Fibroblast of gingiva (primary cell): Measurements from ENCODE around the gene ITGAV.

Source experiments
- DNase-seq: peaks from one replicate; pipeline ENCODE4 v3.0.0-alpha.2; 2011; ENCODE audit warnings: low read depth

ITGAV gene

DNA sequence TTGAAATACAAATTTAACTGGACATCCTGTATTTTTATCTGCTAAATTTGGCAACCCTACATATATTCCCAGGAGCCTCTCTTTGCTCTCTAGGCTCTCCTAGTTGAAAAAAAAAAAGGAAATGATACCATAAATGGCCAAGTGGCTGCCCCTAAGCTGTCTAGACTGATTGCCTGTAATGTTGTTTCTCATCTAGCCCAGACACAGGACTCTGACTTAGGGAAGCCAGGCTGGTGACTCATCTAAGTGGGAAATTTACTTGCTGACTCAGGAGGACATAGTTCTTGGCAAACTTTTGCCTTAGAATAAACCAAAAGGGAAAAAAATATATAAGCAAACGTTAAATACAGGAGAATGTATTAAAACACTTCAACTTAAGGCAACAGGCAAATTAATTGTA is 14.6 kb upstream of the ITGAV start:
- DNase-seq = peak; percentile 95

DNA sequence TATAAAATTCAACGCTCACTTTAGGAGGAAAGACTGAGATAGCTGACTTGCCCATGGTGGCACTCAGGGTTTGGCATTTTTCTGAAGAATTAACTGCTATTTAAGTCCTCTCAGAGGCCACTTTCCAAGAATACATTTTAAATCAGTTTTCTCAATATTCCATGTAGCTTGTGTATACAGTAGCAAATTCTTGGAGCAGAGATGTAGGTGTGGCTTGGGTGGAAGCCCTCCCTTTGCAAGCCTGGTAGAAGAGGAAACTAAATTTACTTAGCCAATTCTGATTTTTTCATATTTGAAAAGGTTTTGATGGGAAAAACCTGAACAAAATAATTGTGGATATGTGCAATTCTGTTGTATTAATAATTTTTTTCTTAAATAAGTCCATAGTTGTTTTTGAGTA is 14.0 kb upstream of the ITGAV start:
- DNase-seq = no peak

DNA sequence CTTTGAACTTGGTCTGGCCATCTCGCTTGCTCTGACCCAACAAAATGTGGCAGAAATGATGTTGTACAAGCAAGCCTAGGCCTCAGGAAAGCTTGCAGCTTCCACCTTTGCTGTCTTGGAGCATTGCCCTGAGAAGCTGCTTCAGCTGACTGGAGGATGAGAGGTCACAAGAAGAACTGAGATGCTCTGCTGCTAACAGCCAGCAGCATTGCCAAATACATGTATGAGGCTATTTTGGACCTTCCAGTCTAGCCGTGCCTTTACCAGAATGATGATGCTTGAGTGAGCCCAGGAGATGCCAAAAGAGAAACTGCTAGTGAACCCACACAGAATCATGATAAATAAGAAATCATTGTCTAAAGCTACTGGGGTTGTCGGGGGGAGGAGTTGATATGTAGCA is 13.2 kb upstream of the ITGAV start:
- peak; percentile 40 for DNase-seq

DNA sequence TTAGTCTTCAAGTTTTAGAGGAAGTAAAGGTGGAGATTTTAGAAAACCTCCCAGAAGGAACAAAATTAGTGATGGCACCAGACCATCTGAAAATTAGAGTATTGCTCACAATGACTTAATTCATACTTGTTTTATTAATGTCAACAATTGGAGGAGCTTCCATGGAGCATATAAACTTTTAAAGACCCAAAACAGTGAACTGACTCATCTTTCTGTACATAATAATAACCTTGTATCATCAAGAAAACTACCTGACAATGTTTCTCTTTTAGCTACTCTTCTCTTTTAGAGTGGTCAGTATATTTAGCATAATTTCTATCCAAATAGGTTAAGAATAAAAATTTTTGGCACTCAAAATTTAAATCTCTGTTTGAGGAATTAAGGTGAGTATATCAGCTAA is 7.2 kb upstream of the ITGAV start:
- no peak for DNase-seq

DNA sequence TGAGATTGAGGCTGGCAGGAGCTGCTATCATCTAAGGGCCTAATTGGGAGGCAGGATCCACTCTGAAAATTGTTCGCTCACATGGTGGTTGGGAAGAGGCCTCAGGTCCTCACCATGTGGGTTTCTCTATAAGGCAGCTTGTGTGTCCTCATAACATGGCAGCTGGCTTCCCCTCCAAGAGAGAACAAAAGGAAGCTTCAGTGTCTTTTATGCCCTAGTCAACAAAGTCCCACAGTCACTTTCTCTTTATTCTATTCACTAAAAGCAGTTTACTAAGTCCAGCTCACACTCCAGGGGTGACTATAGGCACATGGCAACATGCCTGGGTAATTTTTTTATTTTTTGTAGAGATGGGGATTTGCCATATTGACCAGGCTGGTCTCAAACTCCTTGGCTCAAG is 5.8 kb upstream of the ITGAV start:
- DNase-seq = no peak

DNA sequence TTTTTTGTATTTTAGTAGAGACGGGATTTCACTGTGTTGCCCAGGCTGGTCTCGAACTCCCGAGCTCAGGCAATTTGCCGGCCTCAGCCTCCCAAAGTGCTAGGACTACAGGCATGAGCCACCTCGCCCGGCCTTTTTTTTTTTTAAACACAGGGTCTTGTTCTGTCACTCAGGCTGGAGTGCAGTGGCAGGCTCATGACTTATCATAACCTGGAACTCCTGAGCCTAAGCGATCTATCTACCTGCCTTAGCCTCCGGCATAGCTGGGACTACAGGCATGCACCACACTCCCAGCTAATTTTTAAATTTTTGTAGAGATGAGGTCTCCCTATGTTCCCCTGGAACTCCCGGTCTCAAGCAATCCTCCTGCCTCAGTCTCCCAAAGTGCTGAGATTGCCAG is 1.4 kb upstream of the ITGAV start:
- DNase-seq = no peak

DNA sequence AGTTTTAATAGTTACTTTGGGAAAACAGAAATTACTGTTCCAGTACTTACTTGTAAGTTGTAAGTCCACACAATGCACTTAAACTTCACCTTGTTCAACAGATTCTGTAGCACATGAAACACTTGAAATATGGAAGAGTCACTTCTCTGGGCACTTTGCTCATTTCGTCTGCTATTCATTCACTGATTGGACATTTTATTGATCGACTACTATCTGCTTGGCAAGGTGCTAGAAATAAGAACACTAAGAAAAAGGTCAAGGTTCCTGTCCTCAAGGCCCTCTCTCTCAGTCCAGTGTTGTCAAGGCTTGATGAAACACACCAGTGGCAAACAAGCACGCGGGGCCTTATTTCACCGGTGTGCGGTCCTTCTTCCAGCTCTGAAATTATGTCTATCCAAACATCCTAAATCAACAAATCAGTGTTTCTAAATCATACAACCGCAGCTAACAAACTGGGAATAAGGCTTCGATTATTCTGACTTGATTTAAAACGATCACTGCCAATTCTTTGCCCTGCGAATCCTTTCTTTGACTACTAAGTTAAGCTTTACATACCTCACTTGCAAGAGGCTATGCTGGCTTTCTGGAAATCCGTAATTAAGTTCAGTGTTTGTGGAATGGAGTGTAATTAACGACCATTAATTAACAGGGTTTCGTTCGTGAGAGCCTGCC is 780 bp upstream of the ITGAV start:
- DNase-seq = no peak

DNA sequence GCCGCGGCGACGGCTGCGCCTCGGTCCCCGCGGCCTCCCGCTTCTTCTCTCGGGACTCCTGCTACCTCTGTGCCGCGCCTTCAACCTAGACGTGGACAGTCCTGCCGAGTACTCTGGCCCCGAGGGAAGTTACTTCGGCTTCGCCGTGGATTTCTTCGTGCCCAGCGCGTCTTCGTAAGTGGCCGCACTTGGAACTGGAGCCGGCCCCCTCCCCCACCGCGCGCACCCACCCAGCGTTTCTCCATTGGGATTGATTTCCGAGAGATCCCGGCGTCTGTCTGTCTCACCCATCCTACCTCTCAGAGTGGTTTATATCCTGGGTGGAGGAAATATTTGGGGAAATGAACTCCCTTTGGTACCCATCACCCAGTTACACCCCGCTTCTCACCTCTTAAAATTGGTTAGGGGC is 498 bp downstream of the ITGAV start:
- peak; percentile 28 for DNase-seq

DNA sequence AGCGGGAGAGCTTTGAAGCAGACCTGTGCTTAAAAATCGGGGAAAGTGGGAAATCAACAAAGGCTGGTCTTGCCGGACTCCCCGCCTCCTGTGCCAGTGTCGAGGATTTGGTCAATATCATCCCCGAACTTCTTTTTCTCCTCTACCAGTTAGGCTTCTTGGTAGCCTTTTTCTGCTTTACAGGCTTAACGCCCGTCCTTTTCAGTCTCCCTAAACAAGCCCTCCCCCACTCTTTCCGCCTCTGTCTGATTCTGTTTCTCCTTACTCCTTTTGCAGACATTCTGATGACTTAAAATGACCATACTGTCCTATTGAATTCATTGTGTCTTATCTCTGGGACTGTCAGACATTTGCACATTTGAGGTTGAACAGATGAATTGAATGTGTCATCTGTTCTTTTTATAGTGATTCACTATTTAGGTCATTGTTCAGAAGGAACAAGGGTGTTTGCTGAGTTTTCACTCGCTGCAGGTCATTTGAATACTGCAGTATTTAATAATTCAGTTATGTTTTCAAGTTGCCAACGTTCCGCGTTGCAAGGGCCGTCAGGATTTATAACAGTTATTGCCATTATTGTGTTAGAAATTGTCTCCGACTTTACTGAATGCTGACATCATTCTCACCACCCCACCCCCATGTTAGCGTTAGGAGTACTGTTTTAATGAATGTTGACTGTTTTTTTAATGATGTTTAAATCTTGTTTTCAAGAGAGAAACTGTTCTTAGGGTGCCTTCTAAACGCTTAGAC is 1.1 kb downstream of the ITGAV start:
- DNase-seq = peak; percentile 31

DNA sequence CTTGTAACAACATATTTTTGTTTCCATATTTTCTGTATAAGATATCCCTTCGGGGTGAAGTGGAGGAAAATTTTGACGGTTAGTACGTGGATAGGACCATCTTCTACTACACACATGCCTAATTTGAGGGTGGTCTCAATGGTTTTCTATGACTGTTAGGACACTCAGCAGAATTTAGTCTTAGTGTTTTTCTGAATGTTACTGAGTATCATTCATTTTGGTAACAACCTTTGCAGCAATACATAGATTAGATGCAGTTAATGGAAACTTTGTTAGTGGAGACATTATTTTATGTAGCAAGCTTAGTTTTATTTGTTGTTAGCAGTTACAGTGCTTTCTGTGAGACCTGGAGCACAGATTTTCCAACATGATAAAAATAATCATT is 1.6 kb downstream of the ITGAV start:
- no peak for DNase-seq

DNA sequence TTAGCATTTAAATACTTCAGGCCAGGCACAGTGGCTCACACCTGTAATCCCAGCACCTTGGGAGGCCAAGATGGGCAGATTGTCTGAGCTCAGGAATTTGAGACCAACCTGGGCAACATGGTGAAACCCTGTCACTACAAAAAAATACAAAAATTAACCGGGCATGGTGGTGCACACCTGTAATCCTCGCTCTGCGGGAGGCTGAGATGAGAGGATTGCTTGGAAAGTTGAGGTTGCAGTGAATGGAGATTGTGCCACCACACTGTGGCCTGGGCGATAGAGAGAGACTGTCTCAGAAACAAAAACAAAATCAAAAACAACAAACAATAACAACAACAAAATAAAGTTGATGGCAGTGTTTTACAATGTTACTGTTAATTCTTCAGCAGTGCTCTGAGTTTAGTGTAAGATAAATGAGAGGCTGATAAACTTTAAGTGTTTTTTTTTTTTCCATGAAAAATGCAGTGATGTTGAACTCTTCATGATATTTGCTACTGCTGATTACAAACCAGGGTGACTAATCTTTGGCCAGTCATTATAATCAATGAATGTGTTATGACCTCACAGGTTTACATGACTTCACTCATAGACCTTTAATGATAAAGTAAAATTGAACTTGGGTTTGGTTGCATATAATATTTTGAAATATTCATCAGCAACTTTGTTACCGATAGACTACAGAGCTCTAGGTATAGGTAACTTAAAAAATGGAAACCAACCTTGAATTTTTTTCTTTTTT is 2.5 kb downstream of the ITGAV start:
- DNase-seq = no peak

DNA sequence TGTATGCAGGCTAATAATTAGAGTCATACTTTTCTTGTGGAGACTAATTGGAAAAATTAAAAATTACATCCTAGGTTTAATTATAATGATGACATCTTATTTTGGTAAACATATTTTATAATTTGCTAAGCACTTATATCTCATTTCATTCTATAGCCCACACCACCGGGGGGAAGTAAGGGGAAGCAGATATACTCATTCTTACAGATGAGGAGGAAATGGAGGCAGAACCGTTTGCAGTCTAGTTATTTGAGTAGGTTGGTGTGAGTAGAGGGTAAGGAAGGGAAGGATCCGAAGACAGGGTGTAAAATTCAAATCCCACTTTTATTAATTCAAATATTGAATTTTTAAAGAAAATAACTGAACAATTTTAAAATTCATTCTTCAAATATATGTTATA is 3.7 kb downstream of the ITGAV start:
- DNase-seq = no peak

DNA sequence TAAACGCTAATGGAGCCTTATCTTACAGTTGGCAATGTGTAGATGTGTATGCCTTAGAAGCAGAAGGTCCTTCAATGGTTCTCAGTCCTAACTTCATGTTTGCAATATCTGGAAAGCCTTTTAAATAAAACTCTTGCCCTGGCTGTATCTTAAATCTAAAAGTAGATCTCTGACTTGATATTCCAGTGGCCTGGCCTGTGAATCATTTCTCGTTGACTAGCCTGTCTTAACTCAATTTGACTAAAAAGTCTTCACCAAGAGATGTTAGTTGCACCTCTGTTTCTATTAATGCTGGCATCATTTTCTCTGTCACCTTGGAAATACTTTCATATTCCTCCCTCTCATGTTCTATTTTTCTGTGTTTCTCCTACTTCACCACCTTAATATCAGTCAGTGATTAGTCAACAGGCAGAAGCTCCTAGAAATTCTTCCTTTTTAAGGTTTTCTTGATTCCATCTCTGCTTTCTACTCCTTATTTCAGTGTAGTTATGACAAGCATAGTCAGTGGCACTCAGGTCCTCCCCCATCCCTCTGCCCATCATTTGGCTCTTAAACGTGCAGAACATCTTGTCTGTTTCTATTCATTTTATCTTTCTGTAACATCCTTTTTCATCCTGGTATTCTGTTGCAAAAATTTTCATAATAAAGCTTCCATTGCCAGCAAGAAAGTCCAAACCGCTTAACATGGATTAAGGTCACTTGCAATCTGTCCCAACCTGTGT is 4.3 kb downstream of the ITGAV start:
- DNase-seq = no peak

DNA sequence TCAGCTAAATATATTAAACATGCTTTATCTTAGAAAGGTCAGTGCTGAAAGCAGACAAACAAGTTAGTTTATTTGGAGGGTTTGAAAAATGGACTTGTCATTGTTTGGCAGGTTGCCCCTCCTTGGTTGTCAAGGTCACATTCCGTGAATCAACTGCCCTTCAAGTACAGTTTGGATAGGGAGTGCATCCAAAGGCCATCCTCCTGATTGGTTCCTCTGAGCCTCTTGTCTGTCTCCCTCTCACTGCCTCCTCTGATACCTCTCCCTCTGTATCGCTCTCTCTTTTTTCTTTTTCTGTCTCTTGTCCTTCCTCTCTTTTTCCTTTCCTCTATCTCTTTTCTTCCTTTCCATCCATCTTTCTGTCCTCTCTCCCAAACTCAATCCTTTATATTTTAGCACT is 5.4 kb downstream of the ITGAV start:
- DNase-seq = no peak

DNA sequence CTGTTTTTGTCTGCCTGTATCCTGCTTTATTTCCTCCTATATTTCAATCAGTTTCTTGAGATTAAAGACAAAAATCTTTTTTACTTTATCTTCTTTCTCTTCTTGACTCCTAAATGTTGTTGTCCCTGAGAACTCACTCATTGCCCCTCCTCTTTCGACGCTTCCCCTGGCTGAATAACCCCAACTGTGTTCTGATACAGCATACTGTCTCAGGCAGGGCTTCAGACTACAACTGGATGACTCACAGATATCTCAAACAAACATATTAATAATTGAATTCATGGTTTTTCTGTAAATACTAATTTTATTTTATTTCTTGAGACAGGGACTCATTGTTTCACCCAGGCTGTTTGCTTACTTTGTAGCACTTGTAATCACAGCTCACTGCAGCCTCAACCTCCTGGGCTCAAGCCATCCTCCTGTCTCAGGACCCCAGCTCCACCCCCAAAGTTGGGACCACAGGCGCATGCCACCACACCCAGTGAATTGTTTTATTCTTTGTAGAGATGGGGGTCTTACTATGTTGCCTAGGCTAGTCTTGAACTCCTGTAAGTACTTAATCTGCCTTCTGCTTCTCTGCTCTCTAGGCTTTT is 9.4 kb downstream of the ITGAV start:
- no peak for DNase-seq

DNA sequence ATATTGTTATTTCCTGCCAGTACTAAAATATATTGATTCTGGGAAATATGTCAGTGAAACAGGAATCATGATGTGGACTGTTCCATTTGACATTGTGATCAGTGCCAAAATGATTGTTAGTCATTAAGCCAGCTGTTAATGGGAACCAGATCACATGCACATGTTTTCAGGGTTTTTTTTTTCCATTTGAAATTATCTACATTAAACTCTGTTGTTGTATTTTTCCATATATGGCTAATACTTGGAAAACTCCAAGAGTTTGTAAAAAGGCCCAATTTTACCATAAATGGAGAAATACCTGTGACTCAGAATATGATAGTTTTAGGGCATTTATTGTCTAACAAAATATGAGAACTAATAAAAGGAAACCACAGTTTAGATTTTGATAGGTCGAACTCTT is 13.4 kb downstream of the ITGAV start:
- no peak for DNase-seq

DNA sequence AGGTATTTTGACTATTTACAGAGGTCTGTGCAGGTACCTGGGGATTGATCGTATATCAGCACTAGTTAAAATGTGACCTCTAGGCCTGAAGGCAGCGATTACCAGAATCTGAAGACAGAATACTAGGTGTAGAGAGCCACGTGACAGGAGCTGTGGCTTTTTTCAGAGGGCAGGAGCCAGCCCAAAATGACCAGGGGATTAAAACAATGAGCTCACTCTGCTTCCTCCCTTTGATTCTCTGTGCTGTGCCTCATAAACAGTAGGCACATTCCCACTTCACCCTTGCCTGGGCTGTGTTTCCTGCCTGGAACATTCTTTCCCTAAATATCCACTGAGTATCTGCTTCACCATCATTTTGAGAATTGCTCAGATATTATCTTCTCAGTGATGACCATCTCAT is 15.2 kb downstream of the ITGAV start:
- no peak for DNase-seq

DNA sequence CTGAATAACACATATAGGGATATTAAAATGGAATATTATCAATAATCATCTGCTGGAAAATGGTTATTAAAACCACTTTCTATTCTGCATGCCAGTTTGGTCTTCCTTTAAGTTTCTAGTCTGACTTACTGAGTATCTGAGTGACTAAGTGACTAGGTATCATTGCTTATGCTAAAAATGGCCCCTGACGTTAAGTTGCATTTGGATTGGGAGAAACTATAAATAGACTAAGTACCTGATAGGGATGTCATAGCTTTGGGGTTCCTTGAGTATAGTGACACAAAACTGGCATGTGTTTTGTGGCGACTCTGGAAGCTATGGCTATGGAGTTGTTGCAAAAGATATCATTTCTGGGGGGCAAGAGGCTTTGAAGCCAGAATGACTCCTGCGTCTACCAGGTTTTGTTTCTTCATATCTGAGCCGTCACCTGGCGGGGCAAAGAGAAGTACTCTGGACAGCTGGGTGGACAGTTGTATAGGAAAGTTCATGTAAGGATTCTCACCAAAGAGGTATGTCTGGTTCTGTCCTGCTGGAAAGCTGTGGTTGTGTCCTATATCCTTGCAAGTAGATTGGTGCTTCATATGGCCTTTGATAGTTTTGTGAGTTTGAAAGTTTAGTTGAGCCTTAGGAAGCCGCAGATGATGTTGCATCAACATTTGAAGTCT is 17.9 kb downstream of the ITGAV start:
- DNase-seq = no peak

DNA sequence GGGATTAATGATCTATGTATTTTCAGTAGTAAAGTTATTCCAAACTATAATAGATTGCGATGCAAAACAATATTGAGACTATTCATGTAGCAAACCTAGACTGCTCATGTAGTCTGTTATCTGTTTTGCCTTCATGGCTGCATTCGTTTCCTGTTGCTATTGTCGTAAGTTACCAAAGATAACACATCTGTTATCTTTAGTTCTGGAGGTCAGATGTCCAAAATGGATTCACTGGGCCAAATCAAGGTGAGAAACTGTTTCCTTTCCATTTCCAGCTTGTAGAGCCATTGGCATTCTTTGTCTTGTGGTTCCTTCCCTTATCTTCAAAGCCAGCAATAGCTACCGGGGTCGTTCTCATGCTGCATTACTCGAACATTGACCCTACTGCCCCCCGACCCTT is 20.9 kb downstream of the ITGAV start:
- DNase-seq = no peak

DNA sequence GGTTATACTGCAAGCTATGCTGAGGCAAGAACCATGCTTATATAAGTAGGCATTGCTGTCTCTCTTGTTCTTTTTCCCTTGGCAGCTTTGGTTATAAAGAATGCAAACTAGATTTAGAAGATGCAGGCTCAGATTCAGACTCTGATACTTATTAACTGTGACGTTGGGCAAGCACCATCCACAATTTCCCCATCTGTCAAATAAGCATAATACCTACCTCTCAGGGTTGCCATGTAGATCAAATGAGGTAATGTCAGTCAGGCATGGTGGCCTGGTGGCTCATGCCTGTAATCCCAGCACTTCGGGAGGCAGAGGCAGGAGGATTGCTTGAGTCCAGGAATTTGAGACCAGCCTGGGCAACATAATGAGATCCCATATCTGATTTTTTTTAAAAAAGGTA is 21.7 kb downstream of the ITGAV start:
- DNase-seq = no peak

DNA sequence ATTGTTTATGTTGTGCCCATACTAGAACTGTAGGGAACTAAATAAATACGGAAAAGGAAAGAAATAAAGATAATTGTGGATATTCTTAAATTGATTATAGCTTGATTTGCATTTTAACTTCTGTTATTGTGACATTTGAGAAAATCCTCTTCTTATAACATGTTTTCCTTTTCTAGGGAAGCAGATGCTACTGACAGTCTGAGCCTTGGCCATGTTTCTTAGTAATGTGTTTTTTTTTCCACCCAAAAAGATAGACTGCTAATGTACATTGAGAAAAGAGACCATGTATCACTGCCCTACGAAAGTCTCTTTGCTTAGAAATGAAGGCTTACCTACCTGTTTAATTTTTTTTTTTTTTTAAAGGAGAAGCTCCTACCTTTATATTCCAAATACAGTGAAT is 22.2 kb downstream of the ITGAV start:
- no peak for DNase-seq
